MG63 (cell line): Measurements from ENCODE around the gene TMEM121B. TPM values are rescaled to one million over a fixed set of nuclear protein-coding genes. Genes with fewer than 3 reads are reported as not detected.

ENCODE experiments used
- DNase-seq: peaks from one replicate; pipeline ENCODE4 v3.0.0-alpha.2; 2020
- H3K27me3 ChIP-seq: fragments of 250-450 bp; sonication (Bioruptor Pico); 2 replicates; pipeline ENCODE4 v1.5.1; 2020; ENCODE audit warnings: mild to moderate bottlenecking, moderate library complexity
- H3K36me3 ChIP-seq: fragments of 250-450 bp; sonication (Bioruptor Pico); 2 replicates; pipeline ENCODE4 v1.5.1; 2020; ENCODE audit warnings: mild to moderate bottlenecking, moderate library complexity
- H3K4me3 ChIP-seq: fragments of 250-450 bp; sonication (Bioruptor Pico); 2 replicates; pipeline ENCODE4 v1.5.1; 2020; ENCODE audit warnings: mild to moderate bottlenecking, moderate library complexity
- H3K9me3 ChIP-seq: fragments of 250-450 bp; sonication (Bioruptor Pico); 2 replicates; pipeline ENCODE4 v1.5.1; 2020; ENCODE audit warnings: mild to moderate bottlenecking, moderate library complexity
- total RNA-seq: library from RNA; depleted of rRNA; stranded (reverse); fragments of >200 nt; shearing (Covaris generic); gene quantifications from 2 replicates; pipeline ENCODE4 v1.2.3, GENCODE V29; 2014; ENCODE audit warnings: low replicate concordance

Gene TMEM121B
- total RNA-seq, 1 experiment from 2014 or later, result not detected

GRCh38 chr22:17143826-17144225 lies 22.7 kb upstream of the TMEM121B start:
- no peak for DNase-seq
- peaks cover 29% of the 10 kb centered on the region for H3K36me3 ChIP-seq
- no peaks in the 10 kb centered on the region for H3K27me3 ChIP-seq
- no peaks in the 10 kb centered on the region for H3K9me3 ChIP-seq
- H3K4me3 ChIP-seq, result no peak overlapping the region

GRCh38 chr22:17143101-17143500 lies 21.9 kb upstream of the TMEM121B start:
- Histone ChIP-seq H3K36me3 (peaks cover 28% of the 10 kb centered on the region), H3K27me3 (no peaks in the 10 kb centered on the region), H3K9me3 (no peaks in the 10 kb centered on the region), H3K4me3 (no peak overlapping the region)
- no peak for DNase-seq

GRCh38 chr22:17140826-17141766 lies 19.9 kb upstream of the TMEM121B start:
- Histone ChIP-seq H3K36me3 (peaks cover 28% of the 10 kb centered on the region), H3K4me3 (no peak overlapping the region)
- DNase-seq, result no peak

GRCh38 chr22:17140022-17140421 lies 18.9 kb upstream of the TMEM121B start:
- H3K27me3 ChIP-seq, result no peaks in the 10 kb centered on the region

More at GRCh38 chr22:17140826-17141766, 19.9 kb upstream of the TMEM121B start:
- Histone ChIP-seq H3K27me3 (no peaks in the 10 kb centered on the region), H3K9me3 (no peaks in the 10 kb centered on the region)

GRCh38 chr22:17138513-17138912 lies 17.4 kb upstream of the TMEM121B start:
- H3K36me3 ChIP-seq, result peaks cover 22% of the 10 kb centered on the region
- H3K9me3 ChIP-seq, result no peaks in the 10 kb centered on the region
- no peak overlapping the region for H3K4me3 ChIP-seq
- no peaks in the 10 kb centered on the region for H3K27me3 ChIP-seq
- DNase-seq, result no peak

More at GRCh38 chr22:17140022-17140421, 18.9 kb upstream of the TMEM121B start:
- Histone ChIP-seq H3K36me3 (peaks cover 28% of the 10 kb centered on the region), H3K4me3 (no peak overlapping the region), H3K9me3 (no peaks in the 10 kb centered on the region)
- DNase-seq, result no peak

- DNase-seq, result no peak
- peaks cover 17% of the 10 kb centered on the region for H3K36me3 ChIP-seq
- no peaks in the 10 kb centered on the region for H3K27me3 ChIP-seq
Measured at GRCh38 chr22:17137861-17138425, 16.8 kb upstream of the TMEM121B start.

GRCh38 chr22:17137170-17137569 lies 16.0 kb upstream of the TMEM121B start:
- no peaks in the 10 kb centered on the region for H3K9me3 ChIP-seq
- H3K4me3 ChIP-seq, result no peak overlapping the region
- peaks cover 12% of the 10 kb centered on the region for H3K36me3 ChIP-seq
- no peaks in the 10 kb centered on the region for H3K27me3 ChIP-seq
- no peak for DNase-seq

More at GRCh38 chr22:17137861-17138425, 16.8 kb upstream of the TMEM121B start:
- Histone ChIP-seq H3K9me3 (no peaks in the 10 kb centered on the region), H3K4me3 (no peak overlapping the region)

GRCh38 chr22:17135153-17135760 lies 14.1 kb upstream of the TMEM121B start:
- peaks cover 4% of the 10 kb centered on the region; the same call in 1 of the 2 replicates for H3K36me3 ChIP-seq
- no peak for DNase-seq

GRCh38 chr22:17133137-17133536 lies 12.0 kb upstream of the TMEM121B start:
- H3K4me3 ChIP-seq, result no peak overlapping the region
- no peaks in the 10 kb centered on the region for H3K27me3 ChIP-seq
- no peak for DNase-seq
- no peaks in the 10 kb centered on the region for H3K36me3 ChIP-seq
- H3K9me3 ChIP-seq, result no peaks in the 10 kb centered on the region

More at GRCh38 chr22:17135153-17135760, 14.1 kb upstream of the TMEM121B start:
- Histone ChIP-seq H3K9me3 (no peaks in the 10 kb centered on the region), H3K4me3 (no peak overlapping the region), H3K27me3 (no peaks in the 10 kb centered on the region)

- H3K4me3 ChIP-seq, result no peak overlapping the region
- no peaks in the 10 kb centered on the region for H3K27me3 ChIP-seq
- H3K9me3 ChIP-seq, result no peaks in the 10 kb centered on the region
- no peak for DNase-seq
- no peaks in the 10 kb centered on the region for H3K36me3 ChIP-seq
Measured at GRCh38 chr22:17132112-17132511, 11.0 kb upstream of the TMEM121B start.

GRCh38 chr22:17131686-17132085 lies 10.5 kb upstream of the TMEM121B start:
- H3K36me3 ChIP-seq, result no peaks in the 10 kb centered on the region
- H3K27me3 ChIP-seq, result no peaks in the 10 kb centered on the region
- DNase-seq, result no peak
- H3K4me3 ChIP-seq, result no peak overlapping the region
- no peaks in the 10 kb centered on the region for H3K9me3 ChIP-seq

GRCh38 chr22:17130199-17130598 lies 9.0 kb upstream of the TMEM121B start:
- Histone ChIP-seq H3K36me3 (no peaks in the 10 kb centered on the region), H3K4me3 (no peak overlapping the region), H3K27me3 (no peaks in the 10 kb centered on the region), H3K9me3 (no peaks in the 10 kb centered on the region)
- no peak for DNase-seq

GRCh38 chr22:17120711-17121232 lies 388 bp downstream of the TMEM121B start:
- Histone ChIP-seq H3K27me3 (no peaks in the 10 kb centered on the region), H3K9me3 (no peaks in the 10 kb centered on the region), H3K36me3 (no peaks in the 10 kb centered on the region), H3K4me3 (peak overlapping the region; percentile 39)
- DNase-seq, result peak; percentile 16

GRCh38 chr22:17120281-17120680 lies 879 bp downstream of the TMEM121B start:
- Histone ChIP-seq H3K36me3 (no peaks in the 10 kb centered on the region), H3K4me3 (no peak overlapping the region), H3K27me3 (no peaks in the 10 kb centered on the region), H3K9me3 (no peaks in the 10 kb centered on the region)
- peak; percentile 57 for DNase-seq

GRCh38 chr22:17119481-17120202 lies 1.5 kb downstream of the TMEM121B start:
- no peaks in the 10 kb centered on the region for H3K9me3 ChIP-seq
- no peaks in the 10 kb centered on the region for H3K27me3 ChIP-seq
- no peak for DNase-seq
- no peaks in the 10 kb centered on the region for H3K36me3 ChIP-seq
- no peak overlapping the region for H3K4me3 ChIP-seq

- Histone ChIP-seq H3K36me3 (no peaks in the 10 kb centered on the region), H3K27me3 (no peaks in the 10 kb centered on the region), H3K4me3 (no peak overlapping the region), H3K9me3 (no peaks in the 10 kb centered on the region)
- no peak for DNase-seq
Measured at GRCh38 chr22:17118342-17118741, 2.8 kb downstream of the TMEM121B start.
